RWPE1 (cell line): ENCODE data around the gene S100A7A.

Experiments used
- CTCF ChIA-PET: fragments of 350-600 bp; sonication (Branson Sonifier 250); formaldehyde crosslinking; extraction: SDS; loops from one replicate; lab custom pipeline; 2021; lab: Yijun Ruan, JAX
- POLR2A ChIA-PET: fragments of 400-600 bp; formaldehyde crosslinking; extraction: SDS; loops from one replicate; lab custom pipeline; 2020; ENCODE audit warnings: antibody characterized with exemption; ENCODE audit not compliant: low non-redundant PET; lab: Yijun Ruan, JAX
- DNase-seq: peaks from one replicate; pipeline ENCODE4 v3.0.0; 2012; ENCODE audit warnings: low spot score
- H3K27ac ChIP-seq: fragments of 450-650 bp; 2 replicates; pipeline ENCODE4 v1.5.1; 2017
- CTCF ChIP-seq: fragments of 450-650 bp; conservative IDR thresholded peaks from 2 replicates; pipeline ENCODE4 v1.5.1; 2017; ENCODE audit warnings: low read depth, mild to moderate bottlenecking

The S100A7A gene

GRCh38 chr1:153392822-153393221, 23.5 kb upstream of the S100A7A start:
- ChIA-PET CTCF (no interaction called here), POLR2A (no interaction called here)

GRCh38 chr1:153393926-153394325, 22.4 kb upstream of the S100A7A start:
- peak overlapping the region; percentile 77 for H3K27ac ChIP-seq
- CTCF ChIA-PET, result no interaction called here
- DNase-seq, result no peak
- TF ChIP-seq CTCF, result no peak
- POLR2A ChIA-PET, result no interaction called here

More at GRCh38 chr1:153392822-153393221, 23.5 kb upstream of the S100A7A start:
- H3K27ac ChIP-seq, result no peak overlapping the region
- no peak for DNase-seq
- TF ChIP-seq CTCF, result no peak

- DNase-seq, result no peak
- no peak for TF ChIP-seq CTCF
- CTCF ChIA-PET, result interaction anchor here (1.3 kb wide), 1 partner anchor 11 kb away, joined by 3 read pairs; no protein-coding TSS in a partner anchor
- H3K27ac ChIP-seq, result peak overlapping the region; percentile 77
- POLR2A ChIA-PET, result no interaction called here
These were observed 21.9 kb upstream of the S100A7A start for GRCh38 chr1:153394391-153394790.

GRCh38 chr1:153395136-153395685, 21.1 kb upstream of the S100A7A start:
- H3K27ac ChIP-seq, result peak overlapping the region; percentile 77
- ChIA-PET POLR2A (no interaction called here), CTCF (interaction anchor here (0.5 to 1.3 kb wide), 4 partner anchors 10 to 40 kb away, joined by 3 to 6 read pairs (median 4); partner anchors contain the start of gene S100A9)
- no peak for DNase-seq
- TF ChIP-seq CTCF, result no peak

- CTCF ChIA-PET, result interaction anchor here (1.2 to 1.3 kb wide), 3 partner anchors 9 to 40 kb away, joined by 3 to 5 read pairs (median 4); partner anchors contain the start of gene S100A9
- no peak for TF ChIP-seq CTCF
- peak overlapping the region; percentile 77 for H3K27ac ChIP-seq
- POLR2A ChIA-PET, result no interaction called here
- DNase-seq, result no peak
These were observed 20.5 kb upstream of the S100A7A start for GRCh38 chr1:153395776-153396175.

- no peak for TF ChIP-seq CTCF
- H3K27ac ChIP-seq, result no peak overlapping the region
- POLR2A ChIA-PET, result no interaction called here
- DNase-seq, result no peak
- CTCF ChIA-PET, result interaction anchor here (0.6 kb wide), 1 partner anchor 41 kb away, joined by 3 read pairs; no protein-coding TSS in a partner anchor
These were observed 19.9 kb upstream of the S100A7A start for GRCh38 chr1:153396461-153396860.
